ENCODE measurements around the gene TNFSF9.
"Not testable (repeated sequence)": the region's sequence is repeated elsewhere in the genome, so short reads cannot be mapped to it uniquely, and the experiment has no call there.

TNFSF9 gene

DNA sequence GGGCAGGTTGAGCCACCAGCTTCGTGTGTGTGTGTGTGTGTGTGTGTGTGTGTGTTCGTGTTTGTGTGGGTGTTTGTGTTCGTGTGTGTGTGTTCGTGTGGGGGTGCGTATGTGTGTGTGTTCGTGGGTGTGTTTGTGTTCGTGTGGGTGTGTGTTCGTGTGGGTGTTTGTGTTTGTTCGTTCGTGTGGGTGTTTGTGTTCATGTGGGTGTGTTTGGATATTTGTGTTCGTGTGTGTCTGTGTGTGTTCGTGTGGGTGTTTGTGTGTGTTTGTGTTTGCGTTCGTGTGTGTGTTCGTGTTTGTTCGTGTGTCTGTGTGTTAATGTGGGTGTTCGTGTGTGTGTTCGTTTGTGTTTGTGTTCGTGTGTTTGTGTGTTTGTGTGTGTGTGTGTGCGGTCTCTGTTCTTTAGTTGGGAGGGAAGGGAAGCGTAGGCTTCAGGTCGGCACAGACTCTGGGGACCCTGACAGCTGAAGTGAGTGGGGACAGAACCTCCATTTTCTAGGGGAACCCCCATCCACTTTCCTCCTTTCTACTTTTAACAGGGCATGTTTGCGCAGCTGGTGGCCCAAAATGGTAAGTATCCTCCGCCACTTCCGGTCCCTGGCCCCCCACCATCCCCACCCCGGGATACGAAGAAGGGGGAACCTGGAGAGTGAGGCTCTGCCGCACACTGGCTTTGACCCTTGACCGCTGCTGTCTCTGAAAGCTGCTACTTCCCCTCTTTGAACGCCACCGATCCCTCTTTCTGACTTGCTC is 1.6 kb downstream of the TNFSF9 start:
- DNase-seq (ENCODE audit: extremely low read depth in 1 of 2, low read depth in 1 of 2) = no peak

- DNase-seq (ENCODE audit: extremely low read depth in 1 of 2, low read depth in 1 of 2) = no peak
These were observed 2.1 kb downstream of the TNFSF9 start for GRCh38 chr19:6533000-6533328.

DNA sequence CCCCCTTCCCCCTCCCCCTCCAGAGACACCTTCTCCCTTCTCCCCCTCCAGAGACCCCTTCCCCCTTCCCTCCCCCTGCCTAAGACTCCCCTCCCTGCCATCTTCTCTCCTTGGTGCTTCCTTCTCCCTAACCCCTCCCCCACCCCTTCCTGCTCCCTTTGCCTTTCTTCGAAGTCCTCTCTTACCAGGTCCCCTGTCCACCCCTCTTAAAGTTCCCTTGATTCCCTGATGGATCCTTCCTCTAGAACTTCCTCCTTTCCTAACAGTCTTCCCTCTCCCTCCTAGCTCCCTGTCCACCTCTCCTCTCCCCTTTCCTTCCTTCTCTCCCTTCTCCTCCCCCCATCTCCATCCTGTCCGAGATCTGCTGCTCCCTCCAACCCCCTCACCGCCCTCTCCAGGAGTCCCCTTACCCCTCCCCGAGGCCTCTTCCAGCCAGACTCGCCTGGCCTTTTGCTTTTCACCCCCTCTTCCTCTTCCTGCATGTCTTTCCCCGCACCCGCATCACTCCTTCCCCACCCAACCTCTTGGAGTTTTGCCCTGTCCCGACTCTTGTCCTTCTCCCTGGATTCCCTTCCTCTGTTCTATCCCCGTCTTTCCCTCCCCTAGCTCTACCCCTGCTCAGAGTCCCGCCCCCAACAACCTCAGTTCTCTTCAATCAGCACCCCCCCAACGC is 3.1 kb downstream of the TNFSF9 start:
- DNase-seq (ENCODE audit: extremely low read depth in 1 of 2, low read depth in 1 of 2) = no peak

DNA sequence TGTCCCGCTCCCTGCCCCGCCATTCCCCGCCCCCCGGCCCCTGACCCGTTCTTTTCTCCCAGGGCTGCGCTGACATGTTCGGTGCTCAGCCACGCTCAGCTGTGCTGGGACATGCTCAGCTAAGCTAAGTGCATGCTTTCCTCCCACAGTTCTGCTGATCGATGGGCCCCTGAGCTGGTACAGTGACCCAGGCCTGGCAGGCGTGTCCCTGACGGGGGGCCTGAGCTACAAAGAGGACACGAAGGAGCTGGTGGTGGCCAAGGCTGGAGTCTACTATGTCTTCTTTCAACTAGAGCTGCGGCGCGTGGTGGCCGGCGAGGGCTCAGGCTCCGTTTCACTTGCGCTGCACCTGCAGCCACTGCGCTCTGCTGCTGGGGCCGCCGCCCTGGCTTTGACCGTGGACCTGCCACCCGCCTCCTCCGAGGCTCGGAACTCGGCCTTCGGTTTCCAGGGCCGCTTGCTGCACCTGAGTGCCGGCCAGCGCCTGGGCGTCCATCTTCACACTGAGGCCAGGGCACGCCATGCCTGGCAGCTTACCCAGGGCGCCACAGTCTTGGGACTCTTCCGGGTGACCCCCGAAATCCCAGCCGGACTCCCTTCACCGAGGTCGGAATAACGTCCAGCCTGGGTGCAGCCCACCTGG is 3.7 kb downstream of the TNFSF9 start:
- DNase-seq (ENCODE audit: extremely low read depth in 1 of 2, low read depth in 1 of 2) = no peak

GRCh38 chr19:6535558-6536137 is 4.8 kb downstream of the TNFSF9 start:
- no peak for DNase-seq (ENCODE audit: extremely low read depth in 1 of 2, low read depth in 1 of 2)

DNA sequence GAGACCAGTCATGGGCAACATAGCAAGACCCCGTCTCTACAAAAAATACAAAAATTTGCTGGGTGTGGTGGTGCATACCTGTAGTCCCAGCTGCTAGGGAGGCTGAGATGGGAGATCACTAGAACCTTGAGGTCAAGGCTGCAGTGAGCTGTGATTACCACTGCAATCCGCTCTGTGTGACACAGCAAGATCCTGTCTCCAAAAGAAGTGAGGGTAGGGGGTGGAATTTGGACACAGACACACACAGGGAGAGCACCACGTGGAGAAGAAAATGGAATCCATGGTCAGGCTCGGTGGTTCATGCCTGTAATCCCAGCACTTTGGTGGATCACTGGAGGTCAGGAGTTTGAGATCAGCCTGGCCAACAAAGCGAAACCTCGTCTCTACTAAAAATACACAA is 8.7 kb downstream of the TNFSF9 start:
- DNase-seq (ENCODE audit: extremely low read depth in 1 of 2, low read depth in 1 of 2) = no peak

- DNase-seq (ENCODE audit: extremely low read depth in 1 of 2, low read depth in 1 of 2) = no peak
These were observed 10.3 kb downstream of the TNFSF9 start for GRCh38 chr19:6540918-6541689.

GRCh38 chr19:6543866-6544347 is 13.1 kb downstream of the TNFSF9 start:
- DNase-seq (ENCODE audit: extremely low read depth in 1 of 2, low read depth in 1 of 2) = no peak

GRCh38 chr19:6550679-6551078 is 19.9 kb downstream of the TNFSF9 start:
- DNase-seq (ENCODE audit: extremely low read depth in 1 of 2, low read depth in 1 of 2) = not testable (repeated sequence)

GRCh38 chr19:6551091-6551490 is 20.3 kb downstream of the TNFSF9 start:
- no peak for DNase-seq (ENCODE audit: extremely low read depth in 1 of 2, low read depth in 1 of 2)

GRCh38 chr19:6551607-6552450 is 21.0 kb downstream of the TNFSF9 start:
- DNase-seq (ENCODE audit: extremely low read depth in 1 of 2, low read depth in 1 of 2) = peak; percentile 18 to 48

DNA sequence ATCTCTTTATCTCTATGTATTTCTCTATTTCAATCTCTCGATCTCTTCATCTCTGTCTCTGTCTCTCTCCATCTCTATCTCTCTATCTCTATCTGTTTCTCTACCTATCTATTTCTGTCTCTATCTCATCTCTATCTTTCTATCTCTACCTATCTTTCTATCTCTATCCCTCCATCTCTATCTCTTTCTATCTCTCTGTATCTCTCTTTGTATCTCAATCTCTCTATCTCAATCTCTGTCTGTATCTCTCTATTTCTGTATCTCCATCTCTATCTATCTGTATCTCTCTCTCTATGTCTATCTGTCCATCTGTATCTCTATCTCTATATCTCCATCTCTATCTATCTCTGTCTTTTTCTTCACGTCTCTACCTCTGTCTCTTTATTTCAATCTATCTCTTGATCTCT is 25.2 kb downstream of the TNFSF9 start:
- no peak for DNase-seq (ENCODE audit: extremely low read depth in 1 of 2, low read depth in 1 of 2)

- no peak for DNase-seq (ENCODE audit: extremely low read depth in 1 of 2, low read depth in 1 of 2)
These were observed 25.8 kb downstream of the TNFSF9 start for GRCh38 chr19:6556480-6557195.

DNA sequence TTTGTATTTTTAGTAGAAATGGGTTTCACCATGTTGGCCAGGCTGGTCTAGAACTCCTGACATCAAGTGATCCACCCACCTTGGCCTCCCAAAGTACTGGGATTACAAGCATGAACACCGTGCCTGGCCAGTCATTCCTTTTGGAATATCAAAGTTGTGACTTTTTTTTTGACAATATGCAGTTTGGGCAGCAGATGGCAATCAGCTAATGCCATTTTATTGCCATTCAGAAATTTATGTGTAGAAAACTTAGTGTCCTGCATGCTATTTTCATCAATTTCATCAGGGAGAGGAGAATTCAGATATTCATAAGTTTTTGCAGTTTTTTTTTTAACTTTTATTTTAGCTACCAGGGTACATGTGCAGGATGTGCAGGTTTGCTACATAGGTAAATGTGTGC is 31.6 kb downstream of the TNFSF9 start:
- not testable (repeated sequence) for DNase-seq (ENCODE audit: extremely low read depth in 1 of 2, low read depth in 1 of 2)

GRCh38 chr19:6564393-6564792 is 33.6 kb downstream of the TNFSF9 start:
- no peak for DNase-seq (ENCODE audit: extremely low read depth in 1 of 2, low read depth in 1 of 2)

DNA sequence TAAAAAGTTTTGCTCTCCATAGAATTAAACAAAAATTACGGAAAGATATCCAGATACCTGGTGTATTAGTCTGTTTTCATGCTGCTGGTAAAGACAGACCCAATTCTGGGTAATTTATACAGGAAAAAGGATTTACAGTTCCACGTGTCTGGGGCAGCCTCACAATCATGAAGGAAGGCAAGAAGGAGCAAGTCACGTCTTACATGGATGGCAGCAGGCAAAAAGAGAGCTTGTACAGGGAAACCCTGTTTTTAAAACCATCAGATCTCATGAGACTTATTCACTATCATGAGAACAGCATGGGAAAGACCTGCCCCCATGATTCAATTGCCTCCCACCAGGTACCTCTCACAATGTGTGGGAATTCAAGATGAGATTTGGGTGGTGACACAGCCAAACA is 35.9 kb downstream of the TNFSF9 start:
- not testable (repeated sequence) for DNase-seq (ENCODE audit: extremely low read depth in 1 of 2, low read depth in 1 of 2)

- no peak for DNase-seq (ENCODE audit: extremely low read depth in 1 of 2, low read depth in 1 of 2)
These were observed 37.2 kb downstream of the TNFSF9 start for GRCh38 chr19:6568010-6568526.

DNA sequence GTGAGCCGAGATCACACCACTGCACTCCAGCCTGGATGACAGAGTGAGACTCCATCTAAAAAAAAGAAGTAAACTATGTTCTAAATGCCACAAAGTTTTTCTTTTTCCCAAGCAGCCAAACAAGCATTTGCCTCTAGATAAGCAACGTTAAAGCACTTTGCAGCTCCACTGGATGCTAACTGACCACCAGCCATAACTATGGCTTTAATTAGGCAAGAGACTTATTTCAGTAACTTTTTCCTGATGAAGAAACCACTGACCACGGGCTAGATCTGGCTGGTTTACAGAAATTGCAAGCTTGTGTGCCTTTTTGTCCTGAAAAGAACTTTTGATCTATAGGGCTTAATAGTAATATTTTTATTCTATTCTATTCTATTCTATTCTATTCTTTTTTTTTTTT is 38.0 kb downstream of the TNFSF9 start:
- DNase-seq (ENCODE audit: extremely low read depth in 1 of 2, low read depth in 1 of 2) = no peak

DNA sequence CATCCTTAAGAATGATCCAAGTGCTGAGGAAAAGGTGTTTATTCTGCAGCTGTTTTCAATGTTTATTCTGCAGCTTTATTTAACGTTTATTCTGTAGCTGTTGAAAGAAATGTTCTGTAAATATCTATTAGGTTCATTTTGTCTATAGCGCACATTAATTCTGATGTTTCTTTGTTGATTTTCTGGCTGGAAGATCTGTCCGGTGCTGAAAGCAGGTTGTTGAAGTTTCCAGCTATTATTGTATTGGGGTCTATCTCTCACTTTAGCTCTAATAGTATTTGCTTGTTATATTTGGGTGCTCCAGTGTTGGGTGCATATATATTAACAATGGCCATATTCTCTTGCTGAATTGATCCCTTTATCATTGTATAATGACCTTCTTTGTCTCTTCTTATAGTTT is 39.9 kb downstream of the TNFSF9 start:
- no peak for DNase-seq (ENCODE audit: extremely low read depth in 1 of 2, low read depth in 1 of 2)
